Globus pallidus (tissue), 1 donor: Measurements from ENCODE around the gene GRSF1.
"Not testable (repeated sequence)": the region's sequence is repeated elsewhere in the genome, so short reads cannot be mapped to it uniquely, and the experiment has no call there.

Source experiments
- DNase-seq: peaks from one replicate; pipeline ENCODE4 v3.0.0-alpha.2; 2015; ENCODE audit warnings: low spot score

GRSF1 gene, protein sequence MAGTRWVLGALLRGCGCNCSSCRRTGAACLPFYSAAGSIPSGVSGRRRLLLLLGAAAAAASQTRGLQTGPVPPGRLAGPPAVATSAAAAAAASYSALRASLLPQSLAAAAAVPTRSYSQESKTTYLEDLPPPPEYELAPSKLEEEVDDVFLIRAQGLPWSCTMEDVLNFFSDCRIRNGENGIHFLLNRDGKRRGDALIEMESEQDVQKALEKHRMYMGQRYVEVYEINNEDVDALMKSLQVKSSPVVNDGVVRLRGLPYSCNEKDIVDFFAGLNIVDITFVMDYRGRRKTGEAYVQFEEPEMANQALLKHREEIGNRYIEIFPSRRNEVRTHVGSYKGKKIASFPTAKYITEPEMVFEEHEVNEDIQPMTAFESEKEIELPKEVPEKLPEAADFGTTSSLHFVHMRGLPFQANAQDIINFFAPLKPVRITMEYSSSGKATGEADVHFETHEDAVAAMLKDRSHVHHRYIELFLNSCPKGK

DNA sequence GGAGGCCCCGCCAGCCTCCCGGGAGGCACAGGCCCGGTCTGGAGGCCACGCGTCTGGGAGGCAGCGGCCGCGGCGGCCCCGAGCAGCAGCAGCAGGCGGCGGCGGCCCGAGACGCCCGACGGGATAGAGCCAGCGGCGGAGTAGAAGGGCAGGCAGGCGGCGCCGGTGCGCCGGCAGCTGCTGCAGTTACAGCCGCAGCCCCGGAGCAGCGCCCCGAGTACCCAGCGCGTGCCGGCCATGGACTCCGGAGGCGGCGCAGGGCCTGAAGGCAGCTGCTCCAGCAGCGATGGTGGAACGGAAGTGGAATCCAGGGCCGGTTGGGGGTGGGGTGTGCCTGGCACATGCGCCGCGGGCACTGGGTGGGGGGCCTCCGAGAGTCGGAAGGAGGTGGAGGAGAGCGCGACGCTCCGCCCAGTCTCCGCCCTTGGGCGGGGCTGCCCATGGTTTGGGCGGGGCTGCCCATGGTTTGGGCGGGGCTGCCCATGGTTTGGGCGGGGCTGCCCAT lies at the start of gene GRSF1:
Gene GRSF1 (minus strand): TSS at position 302 of the 505 bp plus-strand sequence. CDS start 63 bp downstream, at position 239.
- peak; percentile 94 for DNase-seq

- DNase-seq = no peak
Observed at GRCh38 chr4:70885174-70885573, 45.5 kb upstream of the GRSF1 start.

DNA sequence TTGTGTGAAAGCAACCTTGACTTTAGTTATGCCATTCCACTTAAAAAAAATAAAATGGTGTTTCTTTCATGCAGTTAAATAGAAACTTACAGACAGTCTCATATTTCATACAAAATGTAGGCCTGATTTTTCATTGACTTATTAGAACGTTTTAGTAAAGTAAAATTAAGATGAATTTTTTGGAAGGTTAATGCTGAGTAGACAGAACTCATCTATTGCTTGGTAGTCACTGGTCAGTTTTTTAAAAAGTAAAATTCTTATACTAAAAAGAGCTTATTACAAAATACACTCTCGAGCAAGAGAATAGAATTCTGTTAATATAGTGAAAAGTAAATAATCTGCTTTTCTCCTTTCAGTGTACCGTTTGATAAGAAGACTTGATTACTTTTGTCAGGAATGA lies 41.0 kb upstream of the GRSF1 start:
- DNase-seq = no peak

GRCh38 chr4:70877556-70877955 lies 37.9 kb upstream of the GRSF1 start:
- DNase-seq = no peak

GRCh38 chr4:70874268-70875156 lies 34.8 kb upstream of the GRSF1 start:
- no peak for DNase-seq

GRCh38 chr4:70873216-70873615 lies 33.5 kb upstream of the GRSF1 start:
- DNase-seq = no peak

- DNase-seq = no peak
Observed at GRCh38 chr4:70868778-70869177, 29.1 kb upstream of the GRSF1 start.

- no peak for DNase-seq
Observed at GRCh38 chr4:70863099-70863790, 23.6 kb upstream of the GRSF1 start.

- no peak for DNase-seq
Observed at GRCh38 chr4:70859066-70859465, 19.4 kb upstream of the GRSF1 start.

DNA sequence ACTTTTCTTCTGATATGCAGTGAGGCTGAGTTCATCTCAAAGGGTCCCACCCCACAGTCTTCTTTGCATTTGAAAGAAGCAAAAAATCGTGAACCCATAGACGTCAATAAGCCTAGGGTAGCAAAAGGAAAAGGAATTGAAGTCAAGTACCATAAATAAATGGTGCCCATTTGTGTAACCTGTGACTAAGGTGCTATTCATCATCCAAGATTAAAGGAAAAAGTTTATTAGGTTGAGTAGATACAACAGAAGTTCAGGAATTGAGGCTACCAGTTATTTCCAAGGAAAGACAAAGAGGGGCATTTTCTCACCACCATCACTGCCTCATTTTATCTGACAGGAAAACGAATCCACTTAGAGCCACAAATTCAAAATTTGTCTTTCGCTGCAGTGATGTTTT lies 18.8 kb upstream of the GRSF1 start:
- DNase-seq = no peak

DNA sequence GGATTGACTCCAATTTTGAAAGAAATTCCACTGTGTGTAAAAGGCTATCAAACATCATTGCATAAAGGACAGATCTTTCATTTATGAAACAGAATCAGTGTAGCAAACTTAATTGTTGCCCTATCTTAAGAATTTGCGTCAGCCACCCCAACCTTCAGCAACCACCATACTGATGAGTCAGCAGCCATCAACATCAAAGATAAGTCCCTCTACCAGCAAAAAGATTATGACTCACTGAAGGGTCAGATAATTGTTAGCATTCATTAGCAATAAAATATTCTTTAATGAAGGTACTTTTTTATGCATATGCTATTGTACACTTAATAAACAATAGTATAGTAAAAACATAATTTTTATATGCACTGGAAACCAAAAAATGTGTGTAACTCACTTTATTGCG lies 15.8 kb upstream of the GRSF1 start:
- DNase-seq = no peak

DNA sequence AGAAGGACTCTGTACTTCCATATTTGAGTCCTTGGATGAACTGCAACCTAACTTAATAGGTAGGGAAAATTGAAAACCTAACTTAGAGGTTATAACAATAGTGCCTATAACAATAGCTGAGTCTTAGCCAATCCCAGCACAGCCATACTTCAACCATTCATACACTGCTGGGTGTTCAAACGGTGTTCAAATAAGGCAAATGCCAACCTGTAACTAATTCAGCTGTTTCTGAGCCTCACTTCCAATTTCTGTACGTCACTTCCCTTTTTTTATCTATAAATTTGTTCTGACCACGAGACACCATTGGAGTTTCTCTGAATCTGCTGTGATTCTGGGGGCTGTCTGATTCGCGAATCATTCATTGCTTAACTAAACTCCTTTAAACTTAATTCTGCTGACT lies 9.6 kb upstream of the GRSF1 start:
- DNase-seq = no peak

- DNase-seq = no peak
Observed at GRCh38 chr4:70844180-70844579, 4.5 kb upstream of the GRSF1 start.

GRCh38 chr4:70842761-70843435 lies 3.2 kb upstream of the GRSF1 start:
- no peak for DNase-seq

- DNase-seq = no peak
Observed at GRCh38 chr4:70841951-70842350, 2.3 kb upstream of the GRSF1 start.

DNA sequence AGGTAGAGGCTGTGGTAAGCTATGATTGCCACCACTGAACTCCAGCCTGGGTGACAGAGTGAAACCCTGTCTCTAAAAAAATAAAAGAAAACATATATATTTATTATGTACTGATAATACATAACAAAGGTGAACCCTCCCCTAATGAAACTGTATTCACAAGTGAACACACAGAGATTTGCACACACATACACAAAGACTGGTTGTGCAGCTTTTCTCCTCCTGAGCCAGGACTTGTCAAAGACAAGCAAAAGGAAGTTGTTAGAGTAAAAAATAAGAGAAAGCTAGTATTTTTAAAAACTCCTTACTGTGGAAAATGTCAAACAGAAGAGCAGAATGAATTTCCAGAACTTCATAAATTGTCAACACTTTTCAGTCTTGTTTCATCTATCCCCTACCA lies 1.5 kb upstream of the GRSF1 start:
- no peak for DNase-seq

DNA sequence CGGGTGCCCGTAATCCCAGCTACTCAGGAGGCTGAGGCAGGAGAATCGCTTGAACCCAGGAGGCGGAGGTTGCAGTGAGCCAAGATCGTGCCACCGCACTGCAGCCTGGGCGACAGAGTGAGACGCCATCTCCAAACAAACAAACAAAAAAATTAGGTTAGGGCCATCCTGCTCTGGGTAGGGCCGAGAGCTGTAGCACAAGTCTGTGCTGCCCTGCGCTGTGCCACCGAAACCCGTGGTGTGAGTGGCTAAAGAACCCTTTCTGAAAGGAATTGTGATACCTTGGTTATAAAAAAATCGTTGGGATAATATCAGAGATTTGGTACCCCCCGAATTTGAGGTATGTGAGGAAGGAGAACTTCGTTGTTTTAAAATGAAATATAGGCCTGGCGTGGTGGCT lies 941 bp upstream of the GRSF1 start:
- DNase-seq = not testable (repeated sequence)

GRCh38 chr4:70840137-70840536 lies 447 bp upstream of the GRSF1 start:
- DNase-seq = peak; percentile 40

DNA sequence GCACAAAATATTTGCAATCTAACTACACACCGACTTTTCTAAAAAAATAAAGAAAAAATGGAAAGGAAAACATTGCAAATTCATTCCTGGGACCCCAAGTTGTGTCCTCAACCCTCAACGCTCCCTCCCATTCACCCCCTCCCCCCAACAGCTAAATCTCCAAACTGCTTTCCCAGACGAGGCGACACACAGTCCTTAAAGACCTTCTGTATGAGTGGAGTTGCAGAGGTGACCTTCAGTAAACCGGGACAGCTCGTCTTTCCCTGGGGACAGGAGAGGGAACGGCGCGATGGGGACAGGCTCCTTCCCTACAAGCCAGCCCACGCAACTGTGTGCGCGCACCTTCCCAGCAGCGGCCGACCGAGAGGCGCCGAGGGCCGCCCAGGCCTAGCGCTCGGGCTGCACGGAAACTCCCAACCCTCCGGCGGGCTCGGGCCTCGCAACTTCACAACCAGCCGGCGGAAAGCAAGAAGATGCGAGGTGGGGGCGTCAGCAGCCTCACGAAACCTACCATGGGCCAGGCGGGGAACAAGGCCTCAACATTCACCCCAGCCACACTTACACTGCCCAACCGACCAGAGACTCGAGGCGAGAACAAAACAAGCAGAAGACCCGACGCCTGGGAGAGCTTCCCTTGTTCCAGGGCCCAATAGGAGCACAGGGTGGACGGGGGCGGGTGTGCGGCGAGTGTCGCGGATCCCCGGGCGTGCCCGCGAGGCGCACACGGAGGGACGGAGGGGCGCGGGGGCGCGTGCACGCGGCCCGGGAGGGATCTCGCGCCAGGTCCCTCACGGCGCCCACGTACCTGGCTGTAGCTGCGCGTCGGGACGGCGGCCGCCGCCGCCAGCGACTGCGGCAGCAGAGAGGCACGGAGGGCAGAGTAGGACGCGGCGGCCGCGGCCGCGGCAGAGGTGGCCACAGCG lies 763 bp downstream of the GRSF1 start:
- DNase-seq = peak; percentile 39

DNA sequence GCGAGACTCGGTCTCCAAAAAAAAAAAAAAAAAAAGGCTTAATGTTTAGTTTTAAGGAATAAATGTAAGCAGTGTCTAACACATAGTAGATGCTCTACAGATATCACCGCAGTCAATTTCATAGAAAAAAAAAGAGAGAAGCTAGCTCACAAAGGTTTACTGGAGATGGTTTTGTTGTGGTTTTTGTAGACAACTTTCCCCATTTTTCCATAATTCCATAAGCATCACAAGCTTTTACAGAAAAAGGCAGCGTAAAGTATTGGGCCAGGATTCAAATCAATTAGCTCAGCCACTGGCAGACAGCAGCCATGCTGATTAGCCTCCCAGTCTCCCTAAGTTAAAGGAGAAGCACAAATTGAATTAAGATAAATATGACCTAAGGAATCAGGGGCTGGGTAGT lies 1.5 kb downstream of the GRSF1 start:
- DNase-seq = no peak
